Uterus (tissue), 4 donors: ENCODE measurements around the gene RECQL5. TPM values are rescaled to one million over a fixed set of nuclear protein-coding genes. Genes with fewer than 3 reads are reported as not detected.
"Not testable (repeated sequence)": the region's sequence is repeated elsewhere in the genome, so short reads cannot be mapped to it uniquely, and the experiment has no call there.

Source experiments
- DNase-seq, 2 donors: peaks; one replicate each; pipeline ENCODE4 v3.0.0-alpha.2; 2019 to 2020
- H3K27ac ChIP-seq, 2 donors: fragments of 200-600 bp; sonication (generic); 1 replicate in 1 of 2; 2 replicates in 1 of 2; pipeline ENCODE4 v1.5.1; 2016 to 2018
- H3K27me3 ChIP-seq, 2 donors: fragments of 200-600 bp; sonication (generic); one replicate each; pipeline ENCODE4 v1.5.1; 2018 to 2019; ENCODE audit warnings: control low read depth in 1 of 2
- H3K36me3 ChIP-seq, 2 donors: fragments of 200-600 bp; sonication (generic); one replicate each; pipeline ENCODE4 v1.5.1; 2019; ENCODE audit warnings: control low read depth in 1 of 2
- H3K4me1 ChIP-seq, 2 donors: fragments of 200-600 bp; sonication (generic); one replicate each; pipeline ENCODE4 v1.5.1; 2018 to 2019; ENCODE audit warnings: control low read depth in 1 of 2
- H3K4me3 ChIP-seq, 2 donors: fragments of 200-600 bp; sonication (generic); 1 replicate in 1 of 2; 2 replicates in 1 of 2; pipeline ENCODE4 v1.5.1; 2018 to 2019; ENCODE audit warnings: mild to moderate bottlenecking in 1 of 2
- H3K9me3 ChIP-seq, 2 donors: fragments of 200-600 bp; sonication (generic); one replicate each; pipeline ENCODE4 v1.5.1; 2019; ENCODE audit warnings: control low read depth in 1 of 2
- CTCF ChIP-seq, 4 experiments: fragments of 200-600 bp in 2 of 4; fragments of 450-650 bp in 2 of 4; sonication (generic) in 2 of 4; IDR thresholded peaks; one replicate each; pipeline ENCODE4 v1.5.1; 2016 to 2019; ENCODE audit warnings: antibody characterized with exemption in 4 of 4, mild to moderate bottlenecking in 2 of 4, moderate library complexity in 1 of 4
- POLR2A ChIP-seq, 2 donors: fragments of 450-650 bp; IDR thresholded peaks; one replicate each; pipeline ENCODE4 v1.6.1; 2016; ENCODE audit warnings: antibody characterized with exemption in 2 of 2, mild to moderate bottlenecking in 1 of 2, moderate library complexity in 1 of 2
- intact Hi-C: fragments of 100-400 bp; cut with DNase I; formaldehyde crosslinking; loops from one replicate; pipeline ENCODE4 v1.15.1; 2023; ENCODE audit warnings: low total_unique reads
- total RNA-seq, 4 donors: library from RNA; depleted of rRNA in 3 of 4; stranded (reverse); fragments of >200 nt in 3 of 4; gene quantifications; one replicate each; pipeline versions ENCODE4 v1.1.0 to v1.2.4, GENCODE V29; 2014 to 2023
- donor health status: DM: yes; HTN: yes; CAD: no.

RECQL5 gene
- total RNA-seq, 4 donors from 2014 or later: 0.59 to 22.7 (median 11.9) TPM

GRCh38 chr17:75588596-75589011, 78.3 kb downstream of the RECQL5 start:
- Histone ChIP-seq H3K27ac (peak overlapping the region; percentile 89 to 97), H3K4me1 (peaks cover 6% of the 10 kb centered on the region in 2 donors), H3K27me3 (no peaks in the 10 kb centered on the region), H3K36me3 (no peaks in the 10 kb centered on the region), H3K9me3 (no peaks in the 10 kb centered on the region), H3K4me3 (peak overlapping the region; percentile 65 to 67)
- intact Hi-C loops: no loop called here
- peak; percentile 54 to 61 for DNase-seq
- no peak for TF ChIP-seq CTCF (IDR thresholded peaks at IDR 0.05)
- TF ChIP-seq POLR2A (IDR thresholded peaks at IDR 0.05): no peak

- Histone ChIP-seq H3K27me3 (no peaks in the 10 kb centered on the region), H3K27ac (peak within 1 kb of the TSS; percentile 89 to 97), H3K36me3 (no peaks in the 10 kb centered on the region), H3K4me1 (peaks cover 6% of the 10 kb centered on the region in 2 donors), H3K9me3 (no peaks in the 10 kb centered on the region), H3K4me3 (peak within 1 kb of the TSS; percentile 65 to 67)
- intact Hi-C loops: no loop called here
- DNase-seq: peak; percentile 60 to 75
- TF ChIP-seq CTCF (IDR thresholded peaks at IDR 0.05): peak; percentile 19 to 70 (median 52)
- TF ChIP-seq POLR2A (IDR thresholded peaks at IDR 0.05): peak in 1 of 2 donors; percentile 35
Observed at GRCh38 chr17:75587675-75588595, 79.0 kb downstream of the RECQL5 start, which contains the start of gene MYO15B. MYO15B (plus strand) TSS chr17:75587800; CDS start chr17:75588058, 258 bp downstream.

- H3K36me3 ChIP-seq: no peaks in the 10 kb centered on the region
- DNase-seq: no peak
- no peaks in the 10 kb centered on the region for H3K27me3 ChIP-seq
- intact Hi-C loops: no loop called here
- H3K27ac ChIP-seq: no peak overlapping the region
- H3K4me1 ChIP-seq: peaks cover 2 to 6% of the 10 kb centered on the region in 2 donors
- H3K4me3 ChIP-seq: no peak overlapping the region
- no peaks in the 10 kb centered on the region for H3K9me3 ChIP-seq
- no peak for TF ChIP-seq CTCF (IDR thresholded peaks at IDR 0.05)
- no peak for TF ChIP-seq POLR2A (IDR thresholded peaks at IDR 0.05)
Observed at GRCh38 chr17:75584849-75585175, 82.1 kb downstream of the RECQL5 start.

- H3K27ac ChIP-seq, H3K27me3 ChIP-seq, H3K9me3 ChIP-seq, H3K4me3 ChIP-seq, H3K4me1 ChIP-seq, DNase-seq, intact Hi-C loops, H3K36me3 ChIP-seq: not testable (repeated sequence)
Observed at GRCh38 chr17:75583197-75583596, 83.8 kb downstream of the RECQL5 start.

GRCh38 chr17:75581121-75581725, 85.7 kb downstream of the RECQL5 start:
- H3K4me3 ChIP-seq, H3K27ac ChIP-seq, H3K9me3 ChIP-seq, H3K36me3 ChIP-seq, H3K4me1 ChIP-seq, intact Hi-C loops, H3K27me3 ChIP-seq, DNase-seq: not testable (repeated sequence)

Other genes starting within 250 kb of the RECQL5 start
- gene TMEM94, start 210.5 kb downstream of the RECQL5 start, total RNA-seq: 10 to 100 TPM in 2 of 4 donors, 1 to 10 TPM in 2; 3.8 to 91.2 (median 26.0) TPM
- 100 to 1,000 TPM in 1 of 4 donors, 10 to 100 TPM in 1, 1 to 10 TPM in 2; 7.4 to 122 (median 15.5) TPM for gene CASKIN2, start 151.6 kb downstream of the RECQL5 start, total RNA-seq
- 100 to 1,000 TPM in 1 of 4 donors, 10 to 100 TPM in 3; 17.4 to 102 (median 20.6) TPM for gene TSEN54, start 150.6 kb downstream of the RECQL5 start, total RNA-seq
- 10 to 100 TPM in 3 of 4 donors, 1 to 10 TPM in 1; 3.1 to 31.9 (median 14.0) TPM for gene LLGL2, start 141.5 kb downstream of the RECQL5 start, total RNA-seq
- 100 to 1,000 TPM; 119 to 610 (median 170) TPM for gene MYO15B, start 79.4 kb downstream of the RECQL5 start, total RNA-seq
- gene SMIM5, start 33.7 kb downstream of the RECQL5 start, total RNA-seq: 1 to 10 TPM in 1 of 4 donors, under 1 TPM in 1, not detected in 2; 0.85 to 2.2 TPM
- gene SAP30BP, start 184 bp upstream of the RECQL5 start, total RNA-seq: 10 to 100 TPM; 14.1 to 87.7 (median 64.7) TPM
- gene ITGB4, start 54.3 kb upstream of the RECQL5 start, total RNA-seq: 100 to 1,000 TPM in 1 of 4 donors, 10 to 100 TPM in 3; 38.0 to 100 (median 62.3) TPM
- gene GALK1, start 98.0 kb upstream of the RECQL5 start, total RNA-seq: 10 to 100 TPM in 3 of 4 donors, not detected in 1; 19.4 to 37.1 (median 35.6) TPM
- 10 to 100 TPM in 3 of 4 donors, 1 to 10 TPM in 1; 6.9 to 69.7 (median 45.5) TPM for gene UNK, start 117.7 kb upstream of the RECQL5 start, total RNA-seq
- 10 to 100 TPM in 2 of 4 donors, 1 to 10 TPM in 2; 1.2 to 32.7 (median 11.8) TPM for gene UNC13D, start 177.2 kb upstream of the RECQL5 start, total RNA-seq
- 100 to 1,000 TPM in 1 of 4 donors, 10 to 100 TPM in 3; 19.7 to 115 (median 34.5) TPM for gene WBP2, start 188.2 kb upstream of the RECQL5 start, total RNA-seq
- gene TRIM47, start 211.4 kb upstream of the RECQL5 start, total RNA-seq: 10 to 100 TPM in 3 of 4 donors, 1 to 10 TPM in 1; 6.8 to 70.1 (median 19.0) TPM
- gene TRIM65, start 229.8 kb upstream of the RECQL5 start, total RNA-seq: 10 to 100 TPM; 20.0 to 36.9 (median 30.1) TPM
- 10 to 100 TPM; 32.3 to 99.8 (median 47.8) TPM for gene MRPL38, start 237.7 kb upstream of the RECQL5 start, total RNA-seq